Measurements from ENCODE around the gene ADARB2. TPM values are rescaled to one million over a fixed set of nuclear protein-coding genes. Genes with fewer than 3 reads are reported as not detected.

The ADARB2 gene
- total and polyA plus RNA-seq, 10 of the 15 experiments (the other 5 are each of a cell fraction or from before 2014, with no cell fraction given): 0.02 to 4.1 (median 0.76) TPM

DNA sequence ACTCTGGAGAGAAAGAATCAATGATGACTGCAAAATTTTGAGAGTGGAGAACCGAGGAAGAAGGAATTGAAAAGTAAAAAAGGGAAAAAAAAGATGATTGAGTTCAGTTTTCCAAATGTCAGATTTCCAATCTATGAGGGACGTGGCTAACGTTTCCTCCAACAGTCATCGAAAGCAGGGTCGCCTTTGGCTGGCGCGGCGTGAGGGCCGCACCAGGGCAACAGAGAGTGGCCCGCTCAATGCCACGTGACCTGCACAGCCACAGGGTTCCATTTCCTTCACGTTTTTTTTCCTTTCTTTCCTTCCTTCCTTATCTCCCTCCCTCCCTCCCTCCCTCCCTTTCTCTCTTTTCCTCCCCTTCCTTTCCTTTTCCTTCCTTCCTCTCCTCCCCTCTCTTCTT is 579.3 kb downstream of the ADARB2 start:
- H4K20me1 ChIP-seq (ENCODE audit: control insufficient read depth, insufficient read depth): no peaks in the 10 kb centered on the region
- ChIA-PET SMC1A (ENCODE audit: uncharacterized antibody, unreplicated experiment) (interaction anchor here (0.6 kb wide), 1 partner anchor 1592 kb away, joined by 4 read pairs; no protein-coding TSS in a partner anchor), RAD21 (ENCODE audit: unreplicated experiment) (no interaction called here), CTCF (no interaction called here), POLR2A (no interaction called here)
- no peak overlapping the region for H3K4me3 ChIP-seq
- no peak for ATAC-seq
- H2AFZ ChIP-seq (ENCODE audit: control insufficient read depth, low read depth, low read length): no peak overlapping the region
- H3K79me2 ChIP-seq (ENCODE audit: control insufficient read depth, insufficient read depth, low read length): no peaks in the 10 kb centered on the region
- no peak overlapping the region for H3K4me2 ChIP-seq (ENCODE audit: control insufficient read depth, insufficient read depth)
- H3K27me3 ChIP-seq (replicated peaks in 1 of 2; ENCODE audit: control insufficient read depth in 2 of 2, insufficient read depth in 2 of 2, low read length in 1 of 2): no peaks in the 10 kb centered on the region; a peak in 1 of 4 replicates
- intact Hi-C loops (cut with micrococcal nuclease; ENCODE audit: unreplicated experiment) (no loop called here), in situ Hi-C loops (cut with MboI) (no loop called here)
- H3K9me3 ChIP-seq (replicated peaks; ENCODE audit: control insufficient read depth, insufficient read depth, low read length): no peaks in the 10 kb centered on the region
- FAIRE-seq: no peak
- no peak for DNase-seq (ENCODE audit: low read depth, low spot score)
- no TSS peak for BruUV-seq (replicated peaks)
- no peaks in the 10 kb centered on the region for H3K4me1 ChIP-seq (ENCODE audit: control insufficient read depth, insufficient read depth, low read length)
- 36% methylated on average over 12 of the region's 12 CpGs for WGBS (ENCODE audit: insufficient coverage, insufficient replicate concordance, low lambda C conversion rate, missing lambda C conversion rate)
- no peak overlapping the region for H3K9ac ChIP-seq (ENCODE audit: control insufficient read depth, insufficient read depth, low read length)
- H3K36me3 ChIP-seq (ENCODE audit: control insufficient read depth in 2 of 2, insufficient read depth in 2 of 2, low read length in 1 of 2): no peaks in the 10 kb centered on the region
- no peak overlapping the region for H3K27ac ChIP-seq (ENCODE audit: control insufficient read depth, insufficient read depth)
- TF ChIP-seq RAD21 (IDR thresholded peaks at IDR 0.05; ENCODE audit: insufficient read depth, low read depth, low read length) (no peak), ASH2L (IDR thresholded peaks at IDR 0.05; ENCODE audit: borderline replicate concordance, low read depth) (no peak), EP300 (IDR thresholded peaks at IDR 0.05; ENCODE audit: borderline replicate concordance in 1 of 2, control insufficient read depth in 1 of 2, low read depth in 2 of 2, low read length in 2 of 2) (no peak), HDAC6 (IDR thresholded peaks at IDR 0.05; ENCODE audit: unreplicated experiment) (no peak), PAX5 (IDR thresholded peaks at IDR 0.05; ENCODE audit: borderline replicate concordance, low read depth, low read length) (no peak), GABPA (IDR thresholded peaks at IDR 0.05; ENCODE audit: low read depth) (no peak), SMAD5 (IDR thresholded peaks at IDR 0.05; ENCODE audit: low read depth) (no peak), HDAC2 (IDR thresholded peaks at IDR 0.05) (no peak), ZNF24 (IDR thresholded peaks at IDR 0.05) (no peak), RFX5 (IDR thresholded peaks at IDR 0.05; ENCODE audit: low read depth, low read length) (no peak), SMARCA5 (IDR thresholded peaks at IDR 0.05) (no peak)
- TF ChIP-seq, protein P1, sequence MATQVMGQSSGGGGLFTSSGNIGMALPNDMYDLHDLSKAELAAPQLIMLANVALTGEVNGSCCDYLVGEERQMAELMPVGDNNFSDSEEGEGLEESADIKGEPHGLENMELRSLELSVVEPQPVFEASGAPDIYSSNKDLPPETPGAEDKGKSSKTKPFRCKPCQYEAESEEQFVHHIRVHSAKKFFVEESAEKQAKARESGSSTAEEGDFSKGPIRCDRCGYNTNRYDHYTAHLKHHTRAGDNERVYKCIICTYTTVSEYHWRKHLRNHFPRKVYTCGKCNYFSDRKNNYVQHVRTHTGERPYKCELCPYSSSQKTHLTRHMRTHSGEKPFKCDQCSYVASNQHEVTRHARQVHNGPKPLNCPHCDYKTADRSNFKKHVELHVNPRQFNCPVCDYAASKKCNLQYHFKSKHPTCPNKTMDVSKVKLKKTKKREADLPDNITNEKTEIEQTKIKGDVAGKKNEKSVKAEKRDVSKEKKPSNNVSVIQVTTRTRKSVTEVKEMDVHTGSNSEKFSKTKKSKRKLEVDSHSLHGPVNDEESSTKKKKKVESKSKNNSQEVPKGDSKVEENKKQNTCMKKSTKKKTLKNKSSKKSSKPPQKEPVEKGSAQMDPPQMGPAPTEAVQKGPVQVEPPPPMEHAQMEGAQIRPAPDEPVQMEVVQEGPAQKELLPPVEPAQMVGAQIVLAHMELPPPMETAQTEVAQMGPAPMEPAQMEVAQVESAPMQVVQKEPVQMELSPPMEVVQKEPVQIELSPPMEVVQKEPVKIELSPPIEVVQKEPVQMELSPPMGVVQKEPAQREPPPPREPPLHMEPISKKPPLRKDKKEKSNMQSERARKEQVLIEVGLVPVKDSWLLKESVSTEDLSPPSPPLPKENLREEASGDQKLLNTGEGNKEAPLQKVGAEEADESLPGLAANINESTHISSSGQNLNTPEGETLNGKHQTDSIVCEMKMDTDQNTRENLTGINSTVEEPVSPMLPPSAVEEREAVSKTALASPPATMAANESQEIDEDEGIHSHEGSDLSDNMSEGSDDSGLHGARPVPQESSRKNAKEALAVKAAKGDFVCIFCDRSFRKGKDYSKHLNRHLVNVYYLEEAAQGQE (IDR thresholded peaks at IDR 0.05; ENCODE audit: low read depth, low read length): no peak
- TF ChIP-seq, protein P2, sequence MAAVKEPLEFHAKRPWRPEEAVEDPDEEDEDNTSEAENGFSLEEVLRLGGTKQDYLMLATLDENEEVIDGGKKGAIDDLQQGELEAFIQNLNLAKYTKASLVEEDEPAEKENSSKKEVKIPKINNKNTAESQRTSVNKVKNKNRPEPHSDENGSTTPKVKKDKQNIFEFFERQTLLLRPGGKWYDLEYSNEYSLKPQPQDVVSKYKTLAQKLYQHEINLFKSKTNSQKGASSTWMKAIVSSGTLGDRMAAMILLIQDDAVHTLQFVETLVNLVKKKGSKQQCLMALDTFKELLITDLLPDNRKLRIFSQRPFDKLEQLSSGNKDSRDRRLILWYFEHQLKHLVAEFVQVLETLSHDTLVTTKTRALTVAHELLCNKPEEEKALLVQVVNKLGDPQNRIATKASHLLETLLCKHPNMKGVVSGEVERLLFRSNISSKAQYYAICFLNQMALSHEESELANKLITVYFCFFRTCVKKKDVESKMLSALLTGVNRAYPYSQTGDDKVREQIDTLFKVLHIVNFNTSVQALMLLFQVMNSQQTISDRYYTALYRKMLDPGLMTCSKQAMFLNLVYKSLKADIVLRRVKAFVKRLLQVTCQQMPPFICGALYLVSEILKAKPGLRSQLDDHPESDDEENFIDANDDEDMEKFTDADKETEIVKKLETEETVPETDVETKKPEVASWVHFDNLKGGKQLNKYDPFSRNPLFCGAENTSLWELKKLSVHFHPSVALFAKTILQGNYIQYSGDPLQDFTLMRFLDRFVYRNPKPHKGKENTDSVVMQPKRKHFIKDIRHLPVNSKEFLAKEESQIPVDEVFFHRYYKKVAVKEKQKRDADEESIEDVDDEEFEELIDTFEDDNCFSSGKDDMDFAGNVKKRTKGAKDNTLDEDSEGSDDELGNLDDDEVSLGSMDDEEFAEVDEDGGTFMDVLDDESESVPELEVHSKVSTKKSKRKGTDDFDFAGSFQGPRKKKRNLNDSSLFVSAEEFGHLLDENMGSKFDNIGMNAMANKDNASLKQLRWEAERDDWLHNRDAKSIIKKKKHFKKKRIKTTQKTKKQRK (IDR thresholded peaks at IDR 0.05; ENCODE audit: low read depth, low read length): no peak
- TF ChIP-seq, protein P3, sequence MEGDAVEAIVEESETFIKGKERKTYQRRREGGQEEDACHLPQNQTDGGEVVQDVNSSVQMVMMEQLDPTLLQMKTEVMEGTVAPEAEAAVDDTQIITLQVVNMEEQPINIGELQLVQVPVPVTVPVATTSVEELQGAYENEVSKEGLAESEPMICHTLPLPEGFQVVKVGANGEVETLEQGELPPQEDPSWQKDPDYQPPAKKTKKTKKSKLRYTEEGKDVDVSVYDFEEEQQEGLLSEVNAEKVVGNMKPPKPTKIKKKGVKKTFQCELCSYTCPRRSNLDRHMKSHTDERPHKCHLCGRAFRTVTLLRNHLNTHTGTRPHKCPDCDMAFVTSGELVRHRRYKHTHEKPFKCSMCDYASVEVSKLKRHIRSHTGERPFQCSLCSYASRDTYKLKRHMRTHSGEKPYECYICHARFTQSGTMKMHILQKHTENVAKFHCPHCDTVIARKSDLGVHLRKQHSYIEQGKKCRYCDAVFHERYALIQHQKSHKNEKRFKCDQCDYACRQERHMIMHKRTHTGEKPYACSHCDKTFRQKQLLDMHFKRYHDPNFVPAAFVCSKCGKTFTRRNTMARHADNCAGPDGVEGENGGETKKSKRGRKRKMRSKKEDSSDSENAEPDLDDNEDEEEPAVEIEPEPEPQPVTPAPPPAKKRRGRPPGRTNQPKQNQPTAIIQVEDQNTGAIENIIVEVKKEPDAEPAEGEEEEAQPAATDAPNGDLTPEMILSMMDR (IDR thresholded peaks at IDR 0.05 in 2 of 3, conservative IDR thresholded peaks at IDR 0.05 in 1 of 3; ENCODE audit: control insufficient read depth in 2 of 3, extremely low read depth in 1 of 3, insufficient read depth in 1 of 3, low read depth in 3 of 3, low read length in 3 of 3): no peak

All from GM12878 (cell line).